Measurements from ENCODE around the gene NUP205.

Gene NUP205, protein sequence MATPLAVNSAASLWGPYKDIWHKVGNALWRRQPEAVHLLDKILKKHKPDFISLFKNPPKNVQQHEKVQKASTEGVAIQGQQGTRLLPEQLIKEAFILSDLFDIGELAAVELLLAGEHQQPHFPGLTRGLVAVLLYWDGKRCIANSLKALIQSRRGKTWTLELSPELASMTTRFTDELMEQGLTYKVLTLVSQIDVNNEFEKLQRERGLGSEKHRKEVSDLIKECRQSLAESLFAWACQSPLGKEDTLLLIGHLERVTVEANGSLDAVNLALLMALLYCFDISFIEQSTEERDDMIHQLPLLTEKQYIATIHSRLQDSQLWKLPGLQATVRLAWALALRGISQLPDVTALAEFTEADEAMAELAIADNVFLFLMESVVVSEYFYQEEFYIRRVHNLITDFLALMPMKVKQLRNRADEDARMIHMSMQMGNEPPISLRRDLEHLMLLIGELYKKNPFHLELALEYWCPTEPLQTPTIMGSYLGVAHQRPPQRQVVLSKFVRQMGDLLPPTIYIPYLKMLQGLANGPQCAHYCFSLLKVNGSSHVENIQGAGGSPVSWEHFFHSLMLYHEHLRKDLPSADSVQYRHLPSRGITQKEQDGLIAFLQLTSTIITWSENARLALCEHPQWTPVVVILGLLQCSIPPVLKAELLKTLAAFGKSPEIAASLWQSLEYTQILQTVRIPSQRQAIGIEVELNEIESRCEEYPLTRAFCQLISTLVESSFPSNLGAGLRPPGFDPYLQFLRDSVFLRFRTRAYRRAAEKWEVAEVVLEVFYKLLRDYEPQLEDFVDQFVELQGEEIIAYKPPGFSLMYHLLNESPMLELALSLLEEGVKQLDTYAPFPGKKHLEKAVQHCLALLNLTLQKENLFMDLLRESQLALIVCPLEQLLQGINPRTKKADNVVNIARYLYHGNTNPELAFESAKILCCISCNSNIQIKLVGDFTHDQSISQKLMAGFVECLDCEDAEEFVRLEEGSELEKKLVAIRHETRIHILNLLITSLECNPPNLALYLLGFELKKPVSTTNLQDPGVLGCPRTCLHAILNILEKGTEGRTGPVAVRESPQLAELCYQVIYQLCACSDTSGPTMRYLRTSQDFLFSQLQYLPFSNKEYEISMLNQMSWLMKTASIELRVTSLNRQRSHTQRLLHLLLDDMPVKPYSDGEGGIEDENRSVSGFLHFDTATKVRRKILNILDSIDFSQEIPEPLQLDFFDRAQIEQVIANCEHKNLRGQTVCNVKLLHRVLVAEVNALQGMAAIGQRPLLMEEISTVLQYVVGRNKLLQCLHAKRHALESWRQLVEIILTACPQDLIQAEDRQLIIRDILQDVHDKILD (N-terminal part only)

DNA sequence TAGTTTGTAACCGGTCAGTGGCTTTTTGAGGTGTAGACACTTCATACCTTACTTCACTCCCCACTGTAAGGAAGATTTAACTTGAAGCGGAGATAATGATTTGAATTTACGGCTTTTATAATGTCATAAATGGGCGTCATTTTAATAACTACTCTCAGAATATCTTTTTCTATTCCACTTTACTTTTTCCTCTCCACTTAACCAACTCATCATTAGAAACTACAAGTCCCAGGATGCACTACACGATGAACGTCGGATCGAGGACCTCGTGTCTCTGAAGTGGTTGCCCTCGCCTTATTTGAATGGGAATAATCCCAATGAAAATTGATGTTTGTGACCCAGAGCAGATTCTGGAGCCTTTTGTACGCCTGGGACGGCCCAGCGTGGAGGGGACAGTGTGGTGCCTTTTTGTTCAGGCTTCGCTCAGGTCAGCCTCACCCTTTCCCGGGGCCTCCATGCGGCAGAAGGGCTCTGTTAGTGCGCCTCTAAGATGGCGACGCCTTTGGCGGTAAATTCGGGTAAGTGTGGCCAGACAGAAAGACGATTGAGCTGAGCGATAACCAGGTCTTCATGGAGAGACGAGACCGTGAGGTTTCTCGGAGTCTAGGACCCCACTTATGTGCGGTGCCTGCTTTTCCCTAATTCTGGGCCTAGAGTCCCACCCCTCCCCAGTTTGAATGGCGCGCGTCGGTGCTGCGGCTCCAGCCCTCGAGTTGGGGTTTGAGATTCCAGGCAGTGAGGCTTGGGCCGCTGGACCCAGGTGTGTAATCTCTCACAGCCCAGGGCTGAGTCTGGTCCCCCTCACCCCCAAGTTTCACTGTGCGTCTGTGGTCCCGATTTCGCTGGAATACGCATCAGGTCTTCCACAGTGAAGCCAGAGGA is at the start of gene NUP205:
Gene NUP205 (plus strand): TSS at position 463 of the 882 bp plus-strand sequence. CDS start 28 bp downstream, at position 491.
- peak; percentile 73 to 87 for DNase-seq

DNA sequence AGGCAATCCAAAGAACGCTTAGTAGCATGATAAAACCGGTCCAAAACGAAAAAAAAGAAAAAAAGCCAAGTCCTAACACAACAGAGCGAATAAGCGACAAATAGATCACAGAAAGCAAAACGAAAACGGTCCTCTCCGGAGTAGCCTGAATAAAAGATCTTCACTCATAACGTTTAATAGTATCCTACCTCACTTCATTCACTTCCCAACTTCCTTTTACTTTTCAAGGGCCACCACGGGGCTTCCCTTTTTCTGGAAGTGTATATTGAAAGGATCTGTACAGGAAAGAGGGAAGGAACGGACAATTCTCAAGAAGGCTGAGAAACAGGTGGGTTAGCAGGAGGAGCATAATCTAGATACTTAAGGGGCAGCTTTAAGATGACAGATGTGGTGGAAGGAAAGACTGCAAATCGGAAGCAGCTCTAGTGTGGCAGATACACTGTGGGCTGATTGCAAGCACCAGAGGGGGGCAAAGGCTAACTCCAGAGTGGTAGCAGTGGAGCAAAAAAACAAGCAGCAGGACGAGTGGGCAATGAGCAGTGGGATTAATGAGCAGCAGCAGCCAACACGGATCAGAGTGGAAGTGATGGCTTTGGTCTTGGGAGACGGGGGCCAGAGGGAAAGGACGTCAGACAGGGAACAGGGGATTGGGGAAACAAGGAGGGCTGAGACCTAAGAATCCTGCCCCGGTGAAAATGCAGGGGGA is 48.7 kb upstream of the NUP205 start:
- no peak for DNase-seq

DNA sequence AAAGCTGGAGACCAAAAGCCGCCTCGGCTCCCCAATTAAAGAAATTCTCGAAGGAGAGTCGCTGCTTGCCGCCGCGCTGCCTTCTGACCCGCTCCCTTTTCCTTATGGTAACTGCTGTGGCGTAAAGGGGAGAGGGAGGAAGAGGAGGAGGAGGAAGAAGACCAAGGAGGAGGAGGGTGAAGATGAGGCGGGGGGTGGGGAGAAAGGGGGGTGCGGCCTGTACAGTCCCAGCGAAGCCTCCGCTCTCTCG is 48.2 kb upstream of the NUP205 start:
- DNase-seq = no peak

DNA sequence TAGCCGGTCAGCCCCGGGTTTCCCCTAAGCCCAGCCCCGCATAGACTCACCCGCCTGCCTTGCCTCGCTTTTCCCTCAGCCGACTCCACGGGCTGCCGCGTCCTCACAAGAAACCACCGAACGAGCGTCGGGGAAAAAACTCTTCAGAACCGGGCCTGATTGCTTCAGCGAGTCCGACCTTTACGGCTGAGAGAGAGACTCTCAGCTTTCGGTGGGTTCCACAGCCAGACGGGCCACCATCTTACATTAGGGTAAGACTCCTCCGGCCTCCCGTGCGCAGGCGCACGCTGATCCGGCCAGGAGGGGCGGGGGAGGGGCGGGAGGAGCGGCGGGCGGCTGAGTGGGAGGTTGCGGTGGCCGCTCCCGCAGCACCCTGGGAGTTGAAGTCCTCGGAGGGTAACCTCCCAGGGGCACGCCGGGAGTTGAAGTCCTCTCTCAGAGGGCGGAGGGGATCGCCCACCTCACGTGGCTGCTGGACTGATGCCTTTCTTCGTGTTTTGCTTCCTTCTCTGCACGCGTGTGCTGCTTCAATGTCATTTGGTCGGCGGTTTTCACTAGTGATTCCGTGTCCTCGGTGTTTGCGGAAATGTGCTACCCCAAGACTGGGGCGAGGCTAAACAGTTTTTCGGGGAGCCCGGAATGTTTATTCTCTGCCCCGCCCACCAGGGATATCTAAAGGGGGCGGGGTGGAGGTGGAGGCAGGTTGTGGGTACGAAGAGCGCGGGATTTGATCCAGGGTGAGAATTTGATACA is 47.7 kb upstream of the NUP205 start, which contains the start of gene CNOT4:
Gene CNOT4 (minus strand): TSS at position 264 of the 753 bp plus-strand sequence. CDS start 71,771 bp downstream, outside the sequence.
- DNase-seq = peak; percentile 89 to 97

DNA sequence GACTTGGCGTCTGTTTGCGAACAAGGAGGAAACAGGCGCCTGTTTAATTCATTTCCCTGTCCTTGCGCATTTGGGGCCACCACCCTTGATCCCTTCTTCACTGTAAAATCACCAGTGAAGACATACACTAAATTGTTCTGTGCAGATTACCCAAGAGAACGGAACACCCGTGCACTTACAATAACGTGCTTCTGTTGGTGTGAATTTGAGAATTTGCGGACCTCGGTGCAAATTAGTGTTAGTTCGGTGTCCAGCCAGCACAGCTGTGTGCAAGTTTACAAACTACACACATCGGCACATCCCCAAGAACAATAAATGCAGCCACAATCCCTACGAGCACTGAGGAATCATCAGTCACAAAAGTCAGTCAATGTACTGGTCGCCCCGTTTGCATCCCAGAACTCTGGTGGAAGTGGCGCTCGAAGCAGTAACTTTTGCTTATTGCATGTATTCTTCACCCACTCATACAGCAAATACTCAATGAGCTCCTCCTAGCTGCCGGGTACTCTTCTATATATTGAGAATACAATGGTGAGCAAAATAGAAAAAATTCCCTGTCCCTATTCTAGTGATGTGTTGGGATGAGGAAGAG is 47.0 kb upstream of the NUP205 start:
- no peak for DNase-seq

DNA sequence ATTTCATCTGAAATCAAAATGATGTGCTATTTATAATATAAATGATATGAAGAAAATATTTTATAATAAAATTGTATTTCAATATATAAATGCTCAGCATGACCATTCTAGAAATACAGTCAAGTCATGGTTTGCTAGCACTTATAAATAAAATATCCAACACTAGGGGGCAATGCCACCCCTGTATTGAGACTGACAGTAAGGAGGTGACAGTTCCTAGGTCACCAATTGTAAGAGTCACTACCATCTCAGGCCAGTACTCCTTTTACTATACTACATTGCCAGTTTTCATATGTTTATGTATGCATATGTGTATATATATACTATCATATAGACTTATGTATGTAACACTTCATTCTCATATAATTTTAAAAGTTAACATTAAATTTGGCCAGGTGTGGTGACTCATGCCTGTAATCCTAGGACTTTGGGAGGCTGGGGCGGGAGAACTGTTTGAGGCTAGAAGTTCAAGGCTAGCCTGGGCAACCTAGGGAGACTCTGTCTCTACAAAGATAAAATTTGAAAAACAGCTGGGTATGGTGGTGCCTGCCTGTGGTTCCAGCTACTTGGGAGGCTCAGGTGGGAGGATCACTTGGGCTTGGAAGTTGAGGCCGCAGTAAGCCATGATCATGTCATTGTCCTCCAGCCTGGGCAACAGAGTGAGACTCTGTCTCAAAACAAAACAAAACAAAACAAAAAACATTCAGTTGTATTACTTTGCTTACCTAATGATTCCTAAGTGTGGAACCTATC is 45.4 kb upstream of the NUP205 start:
- DNase-seq = peak; percentile 55 to 70

DNA sequence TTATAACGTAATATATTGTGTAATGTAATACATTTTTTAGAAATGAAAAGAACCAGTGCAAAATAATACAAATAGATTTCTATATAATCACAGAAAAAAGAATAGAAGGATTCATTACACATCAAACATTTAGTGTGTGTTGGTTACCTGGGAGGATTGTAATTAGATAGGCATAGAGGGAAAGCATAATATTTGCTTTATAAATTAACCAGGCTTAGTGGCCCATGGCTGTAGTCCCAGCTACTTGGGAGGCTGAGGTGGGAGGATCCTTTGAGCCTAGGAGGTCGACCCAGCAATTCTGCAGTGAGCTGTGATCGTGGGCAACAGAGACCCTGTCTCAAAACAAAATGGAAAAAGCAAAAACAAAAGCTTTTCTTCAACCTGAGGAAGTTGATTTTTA is 42.9 kb upstream of the NUP205 start:
- DNase-seq = no peak

DNA sequence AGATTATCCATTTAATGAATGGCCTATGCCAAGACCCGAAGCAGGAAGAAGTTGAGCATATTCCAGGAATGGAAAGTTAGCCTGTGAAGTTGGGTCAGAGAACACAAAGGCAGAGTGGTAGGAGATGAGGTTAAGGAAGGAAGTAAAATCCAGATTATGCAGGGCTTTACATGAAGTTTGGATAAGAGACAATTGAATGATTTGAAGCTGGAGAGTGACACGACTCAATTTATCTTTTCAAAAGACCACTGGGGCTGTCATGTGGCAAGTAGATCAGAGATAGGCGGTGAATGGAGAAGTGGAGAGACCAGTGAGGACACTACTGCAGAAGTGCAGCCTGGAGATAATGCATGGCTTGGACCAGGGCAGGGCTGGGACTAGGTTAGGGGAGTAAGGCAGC is 40.7 kb upstream of the NUP205 start:
- DNase-seq = no peak

DNA sequence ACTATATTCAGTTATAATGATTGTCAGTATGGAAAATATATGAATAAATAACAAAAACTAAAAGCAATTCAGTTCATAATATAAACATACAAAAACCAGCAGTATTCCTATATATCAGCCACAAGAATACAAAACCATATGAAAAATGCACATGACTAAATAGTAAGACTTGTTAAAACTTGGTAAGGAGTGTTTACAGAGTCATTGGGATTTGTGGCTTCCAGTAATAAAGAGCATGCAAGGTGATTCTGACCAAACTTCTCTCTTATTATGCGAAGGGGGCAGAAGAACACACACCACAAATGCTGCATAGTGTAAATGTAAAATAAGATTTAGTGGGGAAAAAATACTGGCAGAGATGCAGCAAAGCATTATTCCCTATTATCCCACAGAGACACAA is 39.0 kb upstream of the NUP205 start:
- DNase-seq = no peak

DNA sequence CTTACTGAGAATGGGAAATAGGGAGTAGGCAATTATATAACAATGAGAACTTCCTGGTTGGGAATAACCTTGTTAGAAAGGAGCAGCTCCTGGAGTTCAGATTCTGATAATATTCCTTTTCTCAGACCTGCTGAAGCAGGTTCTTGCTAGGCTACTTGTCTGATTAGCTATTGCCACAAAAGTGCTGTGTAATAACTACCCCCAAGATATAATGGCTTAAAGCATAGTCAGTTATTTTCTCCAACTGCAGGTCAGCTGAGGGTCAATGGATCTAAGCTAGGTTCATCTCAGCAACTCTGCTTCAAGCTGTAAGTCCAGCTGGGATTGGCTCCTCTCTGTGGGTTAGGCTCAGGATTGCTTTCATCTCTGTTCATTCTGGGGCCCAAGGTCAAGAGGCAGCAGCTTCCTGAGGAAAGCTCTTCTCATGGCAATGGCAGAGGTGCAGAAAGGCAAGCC is 38.5 kb upstream of the NUP205 start:
- DNase-seq = no peak

DNA sequence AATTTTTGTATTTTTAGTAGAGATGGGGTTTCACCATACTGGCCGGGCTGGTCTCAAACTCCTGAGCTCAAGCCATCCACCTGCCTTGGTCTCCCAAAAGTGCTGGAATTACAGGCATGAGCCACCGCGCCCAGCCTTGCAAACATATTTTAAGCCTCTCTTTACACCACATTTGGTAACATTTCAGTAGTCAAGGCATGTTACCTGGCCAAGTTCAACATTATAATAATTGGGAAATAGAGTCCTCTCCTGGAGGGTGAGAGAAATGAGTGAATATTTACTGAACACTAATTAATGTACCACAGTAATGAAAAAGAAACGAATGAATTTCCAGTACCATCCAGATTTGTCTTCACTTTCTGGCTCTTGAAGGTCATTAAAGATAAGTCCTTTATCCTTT is 37.8 kb upstream of the NUP205 start:
- DNase-seq = no peak

DNA sequence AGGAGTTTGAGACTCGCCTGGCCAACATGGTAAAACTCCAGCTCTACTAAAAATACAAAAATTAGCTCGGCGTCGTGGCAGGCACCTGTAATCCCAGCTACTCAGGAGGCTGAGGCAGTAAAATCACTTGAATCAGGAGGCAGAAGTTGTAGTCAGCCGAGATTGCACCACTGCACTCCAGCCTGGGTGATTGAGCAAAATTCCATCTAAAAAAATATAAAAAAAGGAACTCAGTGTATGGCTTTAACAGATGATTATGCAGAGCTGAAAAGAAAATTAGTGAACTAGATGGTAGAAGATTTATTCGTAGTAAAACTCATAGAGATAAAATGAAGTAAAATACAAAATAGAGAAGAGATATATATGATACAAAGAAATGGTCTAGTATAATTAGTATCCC is 35.2 kb upstream of the NUP205 start:
- no peak for DNase-seq

DNA sequence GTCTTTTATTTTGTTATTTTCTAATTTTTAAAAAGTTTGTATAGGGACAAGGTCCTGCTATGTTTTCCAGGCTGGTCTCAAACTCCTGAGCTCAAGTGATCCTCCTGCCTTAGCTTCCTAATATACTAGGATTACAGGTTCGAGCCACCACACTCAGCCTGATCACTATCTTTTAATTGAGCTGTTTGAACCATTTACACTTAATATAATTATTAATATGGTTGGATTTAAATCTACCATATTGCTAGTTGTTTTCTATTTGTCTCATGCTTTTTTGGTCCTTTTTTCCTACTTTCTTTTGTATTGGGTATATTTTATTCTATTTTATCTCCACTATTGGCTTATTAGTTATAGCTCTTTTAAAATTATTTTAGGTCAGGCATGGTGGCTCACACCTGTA is 34.6 kb upstream of the NUP205 start:
- DNase-seq = no peak

DNA sequence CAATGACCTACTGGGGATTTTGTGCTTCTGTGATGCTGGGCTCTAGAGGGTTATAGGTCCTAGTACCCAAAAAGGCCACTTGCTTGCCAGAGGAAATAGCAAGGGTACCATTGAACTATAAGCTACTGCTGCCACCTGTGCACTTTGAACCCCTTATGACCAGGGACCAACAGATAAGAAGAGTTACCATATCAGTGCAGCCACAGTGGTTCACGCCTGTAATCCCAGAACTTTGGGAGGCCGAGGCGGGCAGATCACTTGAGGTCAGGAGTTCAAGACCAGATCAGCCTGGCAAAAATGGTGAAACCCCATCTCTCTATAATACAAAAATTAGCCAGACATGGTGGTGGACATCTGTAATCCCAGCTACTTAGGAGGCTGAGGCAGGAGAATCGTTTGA is 32.3 kb upstream of the NUP205 start:
- no peak for DNase-seq

DNA sequence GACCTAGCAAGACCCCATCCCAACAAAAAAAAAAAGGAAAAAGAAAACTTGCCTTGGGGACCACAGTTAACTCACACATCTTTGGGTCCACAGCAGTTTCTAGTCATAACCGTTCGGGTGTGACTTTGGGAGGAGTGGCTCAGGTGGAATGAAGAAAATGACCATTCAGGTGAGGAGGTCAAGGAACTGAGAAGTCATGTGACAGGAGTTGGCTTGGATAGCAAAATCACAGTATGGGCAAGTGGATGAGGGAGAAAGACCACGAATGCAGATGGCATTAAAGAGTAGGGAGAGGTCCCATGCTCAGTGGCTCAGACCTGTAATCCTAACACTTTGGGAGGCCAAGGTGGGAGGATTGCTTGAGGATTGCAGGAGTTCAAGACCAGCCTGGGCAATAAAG is 30.7 kb upstream of the NUP205 start:
- DNase-seq = no peak

DNA sequence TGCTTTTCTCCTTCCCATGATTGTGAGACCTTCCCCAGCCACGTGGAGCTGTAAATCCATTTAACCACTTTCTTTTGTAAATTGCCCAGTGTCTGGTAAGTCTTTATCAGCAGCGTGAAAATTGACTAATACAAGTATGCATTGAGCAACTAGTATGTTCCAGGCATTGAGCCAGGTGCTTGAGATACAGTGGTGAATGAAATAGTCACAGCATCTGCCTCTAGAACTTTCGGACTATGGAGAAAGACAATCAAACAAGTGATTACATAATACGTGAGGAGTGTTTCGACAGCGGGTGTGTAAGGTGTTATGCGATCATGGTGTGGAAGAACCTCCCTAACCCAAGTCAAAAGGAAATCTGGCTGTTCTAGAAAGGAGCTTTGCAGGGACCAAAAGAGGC is 21.6 kb upstream of the NUP205 start:
- no peak for DNase-seq

DNA sequence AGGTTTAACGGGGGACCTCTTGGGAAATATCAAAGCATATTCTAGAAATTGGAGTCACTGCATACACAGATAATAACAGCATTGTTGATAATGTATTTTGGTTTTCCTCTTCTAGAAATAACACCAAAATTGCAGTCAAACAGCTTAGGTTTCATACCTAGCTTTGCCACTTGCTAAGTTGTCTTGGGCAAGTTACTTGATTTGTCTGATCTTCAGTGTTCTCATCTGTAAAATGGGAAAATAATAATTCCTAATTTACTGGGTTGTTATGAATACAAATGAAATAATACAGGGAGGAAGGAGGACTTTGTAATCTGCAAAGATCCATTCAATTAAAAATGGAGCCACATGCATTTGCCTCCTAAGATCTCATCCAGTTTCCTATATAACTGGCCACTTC is 20.3 kb upstream of the NUP205 start:
- no peak for DNase-seq

DNA sequence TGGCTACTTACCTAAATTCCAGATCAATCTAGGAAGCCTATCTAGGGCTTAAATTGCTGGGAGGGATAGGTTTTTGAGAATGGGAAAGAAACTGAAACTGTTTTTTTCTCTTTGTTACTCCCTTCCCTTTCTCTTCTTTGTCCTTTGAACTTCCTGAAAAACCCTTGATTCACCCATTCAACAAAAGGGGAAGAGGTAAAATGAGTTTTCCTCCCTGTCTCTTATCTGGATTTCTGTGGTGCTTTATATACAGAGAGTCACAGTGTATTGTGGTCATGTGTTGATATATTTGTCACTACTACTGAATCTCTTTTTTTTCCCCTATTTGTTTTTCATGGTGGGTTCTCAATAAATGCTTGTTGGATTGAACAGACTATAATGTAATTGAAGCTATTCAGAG is 19.8 kb upstream of the NUP205 start:
- DNase-seq = no peak

DNA sequence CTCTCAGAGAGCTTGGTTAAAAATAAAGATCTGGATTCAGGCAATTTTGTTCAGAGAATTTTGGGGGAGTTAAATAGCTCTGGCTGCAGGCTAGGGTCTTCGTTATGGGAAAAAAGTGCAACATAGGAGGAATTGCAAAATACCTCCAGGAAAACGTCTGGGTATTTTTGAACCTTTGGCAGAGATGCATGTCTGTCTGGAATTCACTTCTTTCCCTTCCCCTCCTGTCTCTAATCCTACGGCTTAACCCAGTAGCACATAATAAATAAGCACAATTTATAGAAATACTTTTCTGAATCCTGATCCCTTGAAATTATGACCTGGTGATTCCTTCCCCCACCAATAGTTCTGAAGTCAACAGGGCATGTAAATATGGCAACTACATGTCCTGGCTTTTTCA is 19.3 kb upstream of the NUP205 start:
- DNase-seq = no peak

DNA sequence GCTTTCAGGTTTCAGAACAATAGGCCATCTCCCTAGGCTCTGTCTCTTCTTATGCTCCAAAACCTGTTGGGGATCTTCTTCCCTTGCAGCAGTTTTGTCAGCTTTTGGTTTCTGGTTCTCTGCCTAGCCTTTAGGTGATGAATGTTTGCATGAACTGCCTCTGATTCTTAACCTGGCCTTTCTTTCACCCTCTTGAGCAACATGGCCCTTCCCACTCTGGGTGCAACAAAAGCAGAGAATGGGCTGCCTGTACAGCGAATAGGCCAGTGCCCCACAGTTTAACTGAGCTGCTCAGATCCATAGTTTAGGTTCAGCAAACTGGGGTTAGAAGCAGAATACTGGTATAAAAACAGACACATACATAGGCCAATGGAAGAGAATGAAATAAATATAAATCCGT is 18.1 kb upstream of the NUP205 start:
- DNase-seq = no peak

All from SHP77 (cell line).